Transverse colon (tissue), 4 donors: ENCODE results near the gene C2CD4B. TPM values are rescaled to one million over a fixed set of nuclear protein-coding genes. Genes with fewer than 3 reads are reported as not detected.

Source experiments
- DNase-seq: peaks from one replicate; pipeline ENCODE4 v3.0.0-alpha.2; 2019
- H3K27ac ChIP-seq, 4 donors: fragments of 200-600 bp; sonication (generic); 2 replicates each; pipeline ENCODE4 v1.5.1; 2016 to 2018; ENCODE audit warnings: inconsistent platforms in 4 of 4
- H3K27me3 ChIP-seq: fragments of 200-600 bp; sonication (generic); 2 replicates; pipeline ENCODE4 v1.5.1; 2017; ENCODE audit warnings: inconsistent platforms
- H3K36me3 ChIP-seq, 4 donors: fragments of 200-600 bp; sonication (generic); 2 replicates each; pipeline ENCODE4 v1.5.1; 2017 to 2019; ENCODE audit warnings: inconsistent platforms in 4 of 4
- H3K4me1 ChIP-seq, 4 donors: fragments of 200-600 bp; sonication (generic); 2 replicates each; pipeline ENCODE4 v1.5.1; 2017 to 2020; ENCODE audit warnings: inconsistent platforms in 4 of 4
- H3K4me3 ChIP-seq, 4 donors: fragments of 200-600 bp; sonication (generic); 1 replicate in 1 of 4; 2 replicates in 3 of 4; pipeline versions ENCODE4 v1.5.1 to v1.6.1; 2017 to 2019; ENCODE audit warnings: inconsistent platforms in 4 of 4
- H3K9me3 ChIP-seq, 2 donors: fragments of 200-600 bp; sonication (generic); 2 replicates each; pipeline ENCODE4 v1.5.1; 2017 to 2019; ENCODE audit warnings: inconsistent platforms in 2 of 2
- EP300 ChIP-seq: sonication (generic); formaldehyde crosslinking; IDR thresholded peaks from one replicate; pipeline ENCODE4 v1.6.1; 2017; ENCODE audit warnings: antibody characterized with exemption, low read depth
- POLR2A ChIP-seq: fragments of 450-650 bp; IDR thresholded peaks from one replicate; pipeline ENCODE4 v1.6.1; 2016; ENCODE audit warnings: antibody characterized with exemption, mild to moderate bottlenecking, moderate library complexity
- POLR2AphosphoS5 ChIP-seq, 3 donors: sonication (generic); formaldehyde crosslinking; IDR thresholded peaks; one replicate each; pipeline ENCODE4 v1.6.1; 2016; ENCODE audit warnings: antibody characterized with exemption in 3 of 3
- WGBS, 2 donors: methylation state at CpG; one replicate each; pipeline ENCODE4 v1.1.5; 2018; ENCODE audit warnings: low coverage in 1 of 2; 5-methylcytosine and 5-hydroxymethylcytosine counted together
- in situ Hi-C, 4 donors: fragments of 200-750 bp; cut with MboI; loops; one replicate each; pipeline versions ENCODE4 v1.15.0 to v1.15.1; 2017; ENCODE audit warnings: low sequenced_read_pairs in 3 of 4, low pct_ligation_motif_present in 1 of 4, low pct_unique_long_range_greater_than_20kb in 1 of 4
- intact Hi-C: fragments of 100-400 bp; cut with DNase I; formaldehyde crosslinking; loops from one replicate; pipeline ENCODE4 v1.15.1; 2023; ENCODE audit warnings: low total_unique reads
- total RNA-seq, 4 donors: library from RNA; depleted of rRNA; stranded (reverse); fragments of >200 nt; gene quantifications; one replicate each; pipeline ENCODE4 v1.1.0, GENCODE V29; 2016
- TF ChIP-seq, protein P1 (sequence below), 5 experiments: fragments of 200-600 bp in 3 of 5; fragments of 450-650 bp in 2 of 5; sonication (generic) in 3 of 5; IDR thresholded peaks; 1 replicate in 2 of 5; 2 replicates in 3 of 5; pipeline ENCODE4 v1.5.1; 2016 to 2017; ENCODE audit warnings: antibody characterized with exemption in 5 of 5, inconsistent platforms in 3 of 5, mild to moderate bottlenecking in 2 of 5, moderate library complexity in 1 of 5

The C2CD4B gene
- total RNA-seq, 4 donors from 2014 or later, result 2.5 to 29.9 (median 2.7) TPM; not detected in 1

GRCh38 chr15:62153228-62153627 is 11.9 kb downstream of the C2CD4B start:
- H3K27me3 ChIP-seq, result no peaks in the 10 kb centered on the region
- H3K4me1 ChIP-seq, result no peaks in the 10 kb centered on the region
- TF ChIP-seq EP300 (no peak), POLR2AphosphoS5 (IDR thresholded peaks at IDR 0.05) (no peak), POLR2A (no peak)
- TF ChIP-seq, protein P1, sequence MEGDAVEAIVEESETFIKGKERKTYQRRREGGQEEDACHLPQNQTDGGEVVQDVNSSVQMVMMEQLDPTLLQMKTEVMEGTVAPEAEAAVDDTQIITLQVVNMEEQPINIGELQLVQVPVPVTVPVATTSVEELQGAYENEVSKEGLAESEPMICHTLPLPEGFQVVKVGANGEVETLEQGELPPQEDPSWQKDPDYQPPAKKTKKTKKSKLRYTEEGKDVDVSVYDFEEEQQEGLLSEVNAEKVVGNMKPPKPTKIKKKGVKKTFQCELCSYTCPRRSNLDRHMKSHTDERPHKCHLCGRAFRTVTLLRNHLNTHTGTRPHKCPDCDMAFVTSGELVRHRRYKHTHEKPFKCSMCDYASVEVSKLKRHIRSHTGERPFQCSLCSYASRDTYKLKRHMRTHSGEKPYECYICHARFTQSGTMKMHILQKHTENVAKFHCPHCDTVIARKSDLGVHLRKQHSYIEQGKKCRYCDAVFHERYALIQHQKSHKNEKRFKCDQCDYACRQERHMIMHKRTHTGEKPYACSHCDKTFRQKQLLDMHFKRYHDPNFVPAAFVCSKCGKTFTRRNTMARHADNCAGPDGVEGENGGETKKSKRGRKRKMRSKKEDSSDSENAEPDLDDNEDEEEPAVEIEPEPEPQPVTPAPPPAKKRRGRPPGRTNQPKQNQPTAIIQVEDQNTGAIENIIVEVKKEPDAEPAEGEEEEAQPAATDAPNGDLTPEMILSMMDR (IDR thresholded peaks at IDR 0.05), result no peak
- 65 to 71% methylated on average over 1 to 4 of the region's 4 CpGs for WGBS, 2 donors
- no peaks in the 10 kb centered on the region for H3K36me3 ChIP-seq
- intact Hi-C loops, result no loop called here
- no peak overlapping the region for H3K4me3 ChIP-seq
- H3K27ac ChIP-seq, result no peak overlapping the region
- peaks cover 4 to 12% of the 10 kb centered on the region in 2 donors for H3K9me3 ChIP-seq
- in situ Hi-C loops, result no loop called here
- DNase-seq, result no peak

DNA sequence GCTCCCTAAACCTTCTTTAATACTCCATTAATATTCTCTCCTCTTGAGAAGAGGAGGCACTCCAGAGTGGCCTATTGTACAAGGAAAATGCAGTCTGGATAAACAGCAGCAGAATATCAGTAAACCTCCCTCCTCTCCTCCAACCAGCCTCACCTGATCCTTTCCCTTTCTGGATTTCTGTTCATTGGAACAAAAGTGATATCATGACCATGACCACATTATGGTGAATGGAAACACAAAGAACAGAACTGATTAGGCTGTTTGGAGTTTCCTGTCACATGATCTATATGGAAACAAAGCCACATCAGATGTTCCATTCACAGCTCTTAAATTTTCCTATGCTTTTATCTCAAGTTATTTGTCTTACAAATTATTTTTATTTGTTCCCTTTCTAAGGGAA is 14.6 kb downstream of the C2CD4B start:
- DNase-seq, result no peak
- no peak overlapping the region for H3K27ac ChIP-seq
- in situ Hi-C loops, result no loop called here
- no peaks in the 10 kb centered on the region for H3K27me3 ChIP-seq
- TF ChIP-seq POLR2A (no peak), POLR2AphosphoS5 (IDR thresholded peaks at IDR 0.05) (no peak), EP300 (no peak)
- TF ChIP-seq, protein P1 (IDR thresholded peaks at IDR 0.05), result no peak
- intact Hi-C loops, result no loop called here
- no peaks in the 10 kb centered on the region for H3K9me3 ChIP-seq
- no peaks in the 10 kb centered on the region for H3K4me1 ChIP-seq
- no peak overlapping the region for H3K4me3 ChIP-seq
- no peaks in the 10 kb centered on the region for H3K36me3 ChIP-seq

GRCh38 chr15:62149729-62150128 is 15.4 kb downstream of the C2CD4B start:
- WGBS, 2 donors, result 93 to 95% methylated on average over 1 to 6 of the region's 6 CpGs
- no peak overlapping the region for H3K27ac ChIP-seq
- H3K36me3 ChIP-seq, result no peaks in the 10 kb centered on the region
- no peak overlapping the region for H3K4me3 ChIP-seq
- H3K27me3 ChIP-seq, result no peaks in the 10 kb centered on the region
- in situ Hi-C loops, result no loop called here
- TF ChIP-seq, protein P1 (IDR thresholded peaks at IDR 0.05), result no peak
- TF ChIP-seq EP300 (no peak), POLR2A (no peak), POLR2AphosphoS5 (IDR thresholded peaks at IDR 0.05) (no peak)
- DNase-seq, result no peak
- intact Hi-C loops, result no loop called here
- no peaks in the 10 kb centered on the region for H3K9me3 ChIP-seq
- H3K4me1 ChIP-seq, result no peaks in the 10 kb centered on the region

DNA sequence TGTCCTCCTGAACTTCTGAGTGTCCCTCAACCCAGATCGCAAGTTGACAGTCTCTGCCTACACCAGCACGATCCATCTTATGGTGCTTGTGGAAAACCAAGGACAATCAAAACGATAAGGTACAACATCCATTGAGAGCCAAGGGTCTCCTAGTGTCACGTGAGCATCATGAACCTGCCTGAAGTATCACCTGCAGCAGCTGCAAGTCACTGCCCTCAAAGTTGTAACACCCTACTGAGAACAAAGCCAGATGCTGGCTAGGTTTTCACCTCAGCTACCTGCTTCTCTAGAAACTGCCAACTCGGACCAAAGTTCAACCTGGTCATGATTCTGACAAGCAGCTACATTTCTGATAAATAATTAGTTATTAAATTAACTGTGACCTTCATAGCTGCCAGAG is 17.5 kb downstream of the C2CD4B start:
- Histone ChIP-seq H3K27ac (no peak overlapping the region), H3K36me3 (no peaks in the 10 kb centered on the region), H3K4me3 (no peak overlapping the region), H3K4me1 (peaks cover 0 to 3% (median under 1%) of the 10 kb centered on the region in 4 donors), H3K9me3 (no peaks in the 10 kb centered on the region), H3K27me3 (no peaks in the 10 kb centered on the region)
- DNase-seq, result no peak
- intact Hi-C loops (no loop called here), in situ Hi-C loops (no loop called here)
- TF ChIP-seq POLR2A (no peak), EP300 (no peak), POLR2AphosphoS5 (IDR thresholded peaks at IDR 0.05) (no peak)
- TF ChIP-seq, protein P1 (IDR thresholded peaks at IDR 0.05), result no peak
- WGBS, 2 donors, result 75% methylated on average over 5 of the region's 5 CpGs; no CpG with 5 or more reads in 1 of the 2 donors
